ENCODE results near the gene HSPE1.
"Not testable (repeated sequence)": the region's sequence is repeated elsewhere in the genome, so short reads cannot be mapped to it uniquely, and the experiment has no call there.

Gene HSPE1

DNA sequence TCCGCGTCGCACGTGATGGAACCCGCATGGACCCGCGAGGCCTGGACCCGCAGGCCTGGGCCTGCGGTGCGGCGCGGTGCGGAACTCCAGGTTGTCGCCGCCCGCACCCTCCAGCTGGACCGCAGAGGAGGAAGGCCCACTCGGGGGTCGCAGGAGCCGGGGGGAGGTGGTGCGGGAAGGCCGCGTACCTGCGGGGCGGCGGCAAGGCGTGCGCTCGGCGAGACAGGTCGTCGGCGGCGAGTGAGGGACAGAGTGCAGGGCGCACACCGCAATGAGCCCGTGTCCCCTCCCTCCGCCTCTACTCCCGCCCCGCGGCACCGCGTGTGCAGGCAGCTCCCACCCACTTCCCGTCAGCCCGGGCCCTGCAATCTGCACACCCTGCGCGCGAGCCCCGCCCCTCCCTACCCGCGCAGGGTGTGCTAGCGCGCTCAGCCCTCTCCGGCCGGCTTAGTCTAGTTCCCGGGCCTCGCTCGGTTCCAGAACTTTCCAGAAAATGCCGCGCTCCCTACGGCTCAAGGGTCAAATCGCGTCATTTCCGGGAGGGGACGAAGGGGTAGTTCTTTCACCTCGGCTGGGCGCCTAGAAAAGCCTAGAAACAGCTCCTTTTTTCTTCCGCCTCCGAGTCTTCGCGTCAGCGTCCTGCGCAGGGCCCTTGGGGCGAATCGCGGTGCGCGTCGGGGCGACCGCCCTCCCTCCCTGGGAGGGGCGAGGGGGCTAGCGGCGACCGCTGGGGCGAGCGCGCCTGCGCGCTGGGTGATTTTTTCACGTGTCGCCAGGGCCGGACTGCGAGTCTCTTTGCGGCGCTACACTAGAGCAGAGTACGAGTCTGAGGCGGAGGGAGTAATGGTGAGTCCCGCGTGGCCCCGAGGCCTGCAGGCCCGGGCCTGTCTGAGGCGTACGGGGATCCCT is at the start of gene HSPE1, which contains the start of gene HSPD1:
Gene HSPE1, plus strand, starts transcription at position 786 of the 909 bp plus-strand sequence. Its CDS starts 58 bp downstream, at position 844.
Gene HSPD1, minus strand, starts transcription at position 247 of the 909 bp plus-strand sequence. CDS start 992 bp downstream, outside the sequence.
- H3K9me3 Mint-ChIP-seq: no peaks in the 10 kb centered on the region
- peak; percentile 98 to 99 for DNase-seq
- H3K4me3 Mint-ChIP-seq: peak within 1 kb of the TSS; percentile 88 to 100
- H3K4me1 Mint-ChIP-seq: peaks cover 71% of the 10 kb centered on the region
- H3K27ac Mint-ChIP-seq: peak within 1 kb of the TSS; percentile 98 to 99
- peak; percentile 91 for ATAC-seq
- H3K27me3 Mint-ChIP-seq: no peaks in the 10 kb centered on the region

DNA sequence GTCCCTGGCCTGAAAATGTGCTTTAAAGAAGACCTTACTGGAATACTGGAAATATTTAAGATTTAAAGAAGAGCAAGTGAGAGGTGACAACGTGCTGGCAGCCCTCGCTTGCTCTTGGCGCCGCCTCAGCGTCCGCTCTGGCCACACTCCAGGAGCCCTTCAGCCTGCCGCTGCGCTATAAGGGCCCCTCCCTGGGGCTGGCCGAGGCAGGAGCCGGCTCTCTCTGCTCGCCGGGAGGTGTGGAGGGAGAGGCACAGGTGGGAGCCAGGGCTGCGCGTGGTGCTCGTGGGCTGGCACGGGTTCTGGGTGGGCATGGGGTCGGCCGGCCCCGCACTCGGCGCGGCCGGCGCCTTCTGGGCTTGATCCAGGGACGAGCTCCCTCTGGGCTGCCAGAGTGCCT is 49.7 kb upstream of the HSPE1 start:
- Mint-ChIP-seq H3K27ac (no peak overlapping the region), H3K4me3 (no peak overlapping the region), H3K27me3 (no peaks in the 10 kb centered on the region), H3K4me1 (peaks cover 20% of the 10 kb centered on the region), H3K9me3 (no peaks in the 10 kb centered on the region)
- DNase-seq (no peak), ATAC-seq (no peak)

DNA sequence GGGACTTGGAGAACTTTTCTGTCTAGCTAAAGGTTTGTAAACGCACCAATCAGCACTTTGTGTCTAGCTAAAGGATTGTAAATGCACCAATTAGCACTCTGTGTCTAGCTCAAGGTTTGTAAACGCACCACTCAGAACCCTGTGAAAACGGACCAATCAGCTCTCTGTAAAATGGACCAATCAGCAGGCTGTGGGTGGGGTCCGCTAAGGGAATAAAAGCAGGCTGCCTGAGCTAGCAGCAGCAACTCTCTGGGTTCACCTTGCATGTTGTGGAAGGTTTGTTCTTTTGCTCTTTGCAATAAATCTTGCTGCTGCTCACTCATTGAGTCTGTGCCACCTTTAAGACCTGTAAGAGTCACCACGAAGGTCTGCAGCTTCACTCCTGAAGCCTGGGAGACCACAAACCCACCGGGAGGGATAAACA is 49.2 kb upstream of the HSPE1 start:
- H3K4me1 Mint-ChIP-seq: peaks cover 20% of the 10 kb centered on the region
- not testable (repeated sequence) for H3K27ac Mint-ChIP-seq, ATAC-seq, H3K27me3 Mint-ChIP-seq, DNase-seq, H3K9me3 Mint-ChIP-seq, H3K4me3 Mint-ChIP-seq

DNA sequence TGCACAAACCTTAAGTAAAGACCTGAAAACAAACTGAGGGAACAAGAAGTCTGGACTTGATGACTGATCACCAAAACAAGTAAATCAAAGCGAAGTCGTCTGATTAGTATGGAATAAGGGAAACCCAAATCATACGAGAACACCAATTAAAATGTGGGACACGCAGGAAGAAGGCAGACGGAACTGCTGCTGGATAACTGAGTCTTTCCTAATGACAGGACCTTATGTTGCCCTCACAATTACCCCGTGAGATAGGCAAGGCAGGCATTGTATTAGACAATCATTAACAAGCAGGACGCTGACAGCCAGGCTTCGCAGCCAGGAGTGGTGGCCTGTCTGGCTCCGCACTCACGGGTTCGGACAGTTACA is 47.4 kb upstream of the HSPE1 start:
- DNase-seq (no peak), ATAC-seq (no peak)
- peak overlapping the region; percentile 98 to 99 for H3K4me3 Mint-ChIP-seq
- H3K9me3 Mint-ChIP-seq: no peaks in the 10 kb centered on the region
- H3K27me3 Mint-ChIP-seq: no peaks in the 10 kb centered on the region
- H3K4me1 Mint-ChIP-seq: peaks cover 34% of the 10 kb centered on the region
- H3K27ac Mint-ChIP-seq: peak overlapping the region; percentile 100

DNA sequence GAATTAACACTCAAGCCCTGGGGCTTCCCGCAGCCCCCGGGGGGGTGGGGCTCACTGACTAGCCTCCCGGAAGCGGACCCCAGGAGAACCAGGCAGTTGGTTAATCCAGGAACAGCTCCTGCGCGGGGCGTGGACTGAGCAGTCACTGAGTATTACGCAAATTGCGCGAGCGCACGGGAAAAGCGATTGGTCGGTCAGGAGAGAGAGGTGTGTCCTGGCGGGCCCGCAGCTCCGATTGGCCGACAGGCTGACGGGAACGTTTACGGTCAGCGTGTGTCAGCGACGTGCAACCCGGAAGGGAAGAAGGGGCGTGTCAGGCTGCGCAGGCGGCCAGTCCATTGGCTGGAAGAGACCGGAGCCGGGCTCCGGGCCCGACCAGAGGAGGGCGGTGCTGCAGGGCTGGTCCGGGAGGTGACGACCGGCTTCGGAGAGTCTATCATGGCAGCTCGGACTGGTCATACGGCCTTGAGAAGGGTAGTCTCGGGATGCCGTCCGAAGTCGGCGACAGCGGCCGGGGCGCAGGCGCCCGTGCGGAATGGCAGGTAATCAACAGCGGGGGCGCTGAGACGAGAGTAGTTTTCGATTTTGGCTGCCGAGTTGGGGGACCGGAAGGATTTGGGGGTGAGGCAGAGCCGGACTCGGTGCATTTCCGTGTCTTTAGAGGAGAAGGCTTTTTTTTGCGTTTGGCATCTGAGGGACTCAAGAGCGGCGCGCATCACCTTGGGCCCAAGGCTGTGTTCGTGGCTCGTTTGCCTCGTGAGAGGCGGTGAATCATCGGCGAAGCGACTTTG is 46.9 kb upstream of the HSPE1 start, which contains the start of gene COQ10B:
Gene COQ10B, plus strand, starts transcription at position 430 of the 791 bp plus-strand sequence. Its CDS starts 9 bp downstream, at position 439.
- Mint-ChIP-seq H3K4me1 (peaks cover 38% of the 10 kb centered on the region), H3K27ac (peak within 1 kb of the TSS; percentile 100), H3K4me3 (peak within 1 kb of the TSS; percentile 98 to 99), H3K27me3 (no peaks in the 10 kb centered on the region), H3K9me3 (no peaks in the 10 kb centered on the region)
- ATAC-seq: peak; percentile 93
- DNase-seq: peak; percentile 98 to 99

DNA sequence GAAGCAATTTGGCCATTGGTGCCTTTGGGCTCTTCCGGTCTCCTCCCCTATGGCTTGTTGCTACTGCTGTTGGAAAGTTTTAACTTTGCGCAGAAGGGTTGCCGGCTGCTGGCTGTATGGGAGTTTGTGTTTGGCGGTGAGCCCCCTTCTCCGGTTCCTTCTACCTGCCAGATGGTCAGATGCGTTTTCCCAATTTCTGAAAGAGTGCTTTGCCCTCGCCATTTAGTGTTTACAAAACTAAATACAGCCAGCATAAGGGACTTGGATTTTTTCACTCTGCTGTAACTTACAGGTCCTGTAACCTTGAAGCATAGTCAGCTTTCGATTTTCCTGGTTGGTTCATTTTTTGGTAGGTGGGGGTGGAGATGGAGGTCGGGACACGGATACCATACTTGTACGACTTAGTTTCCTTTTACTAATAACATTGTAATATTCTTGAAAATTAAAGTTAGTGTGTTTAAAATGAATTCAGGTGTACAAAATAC is 46.2 kb upstream of the HSPE1 start:
- no peaks in the 10 kb centered on the region for H3K27me3 Mint-ChIP-seq
- peak; percentile 73 for ATAC-seq
- H3K27ac Mint-ChIP-seq: peak overlapping the region; percentile 100
- H3K4me1 Mint-ChIP-seq: peaks cover 44% of the 10 kb centered on the region
- no peak for DNase-seq
- H3K4me3 Mint-ChIP-seq: peak overlapping the region; percentile 98 to 99
- H3K9me3 Mint-ChIP-seq: no peaks in the 10 kb centered on the region

DNA sequence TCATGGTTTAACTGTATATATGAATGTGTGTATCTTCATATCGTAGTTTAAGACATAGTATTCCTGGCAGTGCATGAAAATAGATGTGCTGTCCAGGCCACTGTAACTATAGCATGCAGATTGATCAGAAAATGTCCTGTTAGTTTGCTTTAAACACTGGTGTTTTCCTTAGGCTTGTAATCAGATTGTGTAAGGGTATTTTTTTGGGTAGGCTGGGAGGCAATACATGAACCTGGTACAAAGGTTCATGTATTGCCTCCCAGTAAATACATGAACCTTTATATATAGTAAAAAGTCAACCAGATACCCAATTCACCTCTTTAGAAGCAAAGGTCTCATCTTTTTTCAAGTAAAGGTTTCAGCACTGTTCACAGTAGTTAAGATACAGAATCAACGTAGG is 45.3 kb upstream of the HSPE1 start:
- no peaks in the 10 kb centered on the region for H3K27me3 Mint-ChIP-seq
- peak overlapping the region in 1 of 2 donors; percentile 52 for H3K27ac Mint-ChIP-seq

DNA sequence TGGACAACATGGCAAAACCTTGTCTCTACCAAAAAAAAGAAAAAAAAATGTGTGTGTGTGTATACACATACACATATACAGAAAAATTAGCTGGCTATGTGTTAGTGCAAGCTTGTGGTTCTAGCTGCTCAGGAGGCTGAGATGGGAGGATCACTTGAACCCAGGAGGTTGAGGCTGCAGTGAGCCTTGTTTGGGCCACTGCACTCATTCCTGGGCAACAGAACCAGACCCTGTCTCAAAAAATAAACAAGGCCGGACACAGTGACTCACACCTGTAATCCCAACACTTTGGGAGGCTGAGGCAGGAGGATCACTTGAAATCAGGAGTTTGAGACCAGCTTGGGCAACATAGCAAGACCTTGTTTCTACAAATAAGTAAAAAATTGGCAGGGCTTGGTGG is 44.8 kb upstream of the HSPE1 start:
- ATAC-seq (no peak), DNase-seq (no peak)
- no peaks in the 10 kb centered on the region for H3K9me3 Mint-ChIP-seq
- H3K27me3 Mint-ChIP-seq: no peaks in the 10 kb centered on the region
- H3K4me3 Mint-ChIP-seq: peak overlapping the region in 1 of 2 donors; percentile 9
- peak overlapping the region in 1 of 2 donors; percentile 2 for H3K27ac Mint-ChIP-seq
- H3K4me1 Mint-ChIP-seq: peaks cover 44% of the 10 kb centered on the region

More for the DNA sequence above, 45.3 kb upstream of the HSPE1 start:
- no peak for ATAC-seq
- peaks cover 44% of the 10 kb centered on the region for H3K4me1 Mint-ChIP-seq
- DNase-seq: no peak
- H3K4me3 Mint-ChIP-seq: peak overlapping the region; percentile 98 to 99
- no peaks in the 10 kb centered on the region for H3K9me3 Mint-ChIP-seq

DNA sequence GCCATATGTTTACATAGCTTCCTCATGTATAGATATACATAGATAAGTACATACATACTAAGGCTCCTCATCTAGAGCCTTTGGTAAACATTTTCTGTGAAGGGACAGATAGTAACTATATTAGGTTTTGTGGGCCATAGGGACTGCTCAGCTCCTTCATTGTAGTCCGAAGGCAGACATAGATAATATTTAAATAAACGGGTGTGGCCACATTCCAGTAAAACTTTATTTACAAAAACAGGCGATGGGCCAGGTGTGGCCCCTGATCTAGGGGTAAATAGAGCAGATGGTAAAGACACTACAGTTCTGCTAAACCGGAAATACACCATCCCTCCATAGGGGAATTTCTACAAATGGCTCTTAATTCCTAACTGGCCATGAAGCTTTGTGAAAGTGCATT is 39.5 kb upstream of the HSPE1 start:
- DNase-seq (no peak), ATAC-seq (no peak)
- peak overlapping the region in 1 of 2 donors; percentile 73 for H3K27ac Mint-ChIP-seq
- no peaks in the 10 kb centered on the region for H3K9me3 Mint-ChIP-seq
- H3K27me3 Mint-ChIP-seq: no peaks in the 10 kb centered on the region
- no peak overlapping the region for H3K4me3 Mint-ChIP-seq
- H3K4me1 Mint-ChIP-seq: peaks cover 25% of the 10 kb centered on the region

DNA sequence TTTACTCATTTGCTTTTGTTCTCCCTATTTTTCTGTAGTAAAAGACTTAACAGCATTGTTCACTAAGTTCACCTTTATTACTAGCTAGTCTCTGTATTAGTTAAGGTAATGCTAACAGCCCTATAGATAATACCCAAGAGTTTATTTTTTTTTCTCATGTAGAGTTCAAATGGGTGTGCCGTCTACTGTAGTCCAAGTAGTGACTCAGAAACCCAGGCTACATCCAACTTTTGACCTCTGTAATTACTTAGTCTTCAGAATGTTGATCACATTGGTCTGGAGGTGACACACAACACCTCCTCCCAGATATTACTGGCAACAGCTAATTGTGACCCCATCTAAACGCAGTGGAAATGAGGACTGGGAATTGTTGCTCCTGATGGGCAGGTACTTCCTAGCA is 39.1 kb upstream of the HSPE1 start:
- Mint-ChIP-seq H3K27ac (peak overlapping the region in 1 of 2 donors; percentile 73), H3K9me3 (no peaks in the 10 kb centered on the region), H3K4me3 (no peak overlapping the region), H3K4me1 (peaks cover 24% of the 10 kb centered on the region), H3K27me3 (no peaks in the 10 kb centered on the region)
- ATAC-seq: no peak
- no peak for DNase-seq

DNA sequence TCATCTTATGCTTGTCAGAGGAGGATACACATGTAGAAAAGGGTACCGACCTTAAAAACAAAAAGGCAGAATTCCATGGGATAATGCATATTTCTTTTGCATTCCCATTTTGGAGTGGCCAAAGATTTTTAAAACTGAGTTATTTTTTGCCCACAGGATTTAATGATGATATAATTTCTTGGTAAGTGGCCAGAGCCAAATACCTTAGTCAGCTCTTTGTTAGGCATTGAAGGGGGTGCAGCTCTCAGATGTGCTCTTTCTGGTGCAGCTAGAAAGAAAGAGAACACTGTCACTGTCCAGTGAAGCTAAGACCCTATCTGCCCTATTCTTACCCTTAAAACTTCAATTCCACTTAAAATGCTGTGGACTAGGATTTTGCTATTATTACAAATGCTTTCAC is 36.0 kb upstream of the HSPE1 start:
- Mint-ChIP-seq H3K27ac (no peak overlapping the region), H3K27me3 (no peaks in the 10 kb centered on the region), H3K9me3 (no peaks in the 10 kb centered on the region), H3K4me1 (no peaks in the 10 kb centered on the region), H3K4me3 (no peak overlapping the region)
- DNase-seq (no peak), ATAC-seq (no peak)

DNA sequence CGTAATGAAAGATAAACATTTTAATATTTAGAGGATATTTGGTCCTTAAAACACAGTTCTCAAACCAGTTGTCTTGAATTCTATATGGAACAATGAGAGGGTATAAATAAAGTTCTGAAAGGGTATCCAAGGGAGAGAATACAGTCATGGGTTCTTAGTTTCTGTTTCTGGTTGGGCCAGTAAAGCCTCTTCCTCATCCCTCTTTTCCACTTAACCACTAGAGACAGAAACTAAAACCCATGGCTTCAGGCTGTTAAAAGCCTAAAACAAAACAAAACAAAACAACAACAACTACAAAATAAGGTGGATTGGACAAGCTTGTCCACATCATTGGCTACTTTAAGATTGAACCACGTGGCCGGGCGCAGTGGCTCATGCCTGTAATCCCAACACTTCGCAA is 28.0 kb upstream of the HSPE1 start:
- no peaks in the 10 kb centered on the region for H3K9me3 Mint-ChIP-seq
- no peak overlapping the region for H3K27ac Mint-ChIP-seq
- H3K4me3 Mint-ChIP-seq: no peak overlapping the region
- DNase-seq (no peak), ATAC-seq (no peak)
- no peaks in the 10 kb centered on the region for H3K27me3 Mint-ChIP-seq
- H3K4me1 Mint-ChIP-seq: no peaks in the 10 kb centered on the region

DNA sequence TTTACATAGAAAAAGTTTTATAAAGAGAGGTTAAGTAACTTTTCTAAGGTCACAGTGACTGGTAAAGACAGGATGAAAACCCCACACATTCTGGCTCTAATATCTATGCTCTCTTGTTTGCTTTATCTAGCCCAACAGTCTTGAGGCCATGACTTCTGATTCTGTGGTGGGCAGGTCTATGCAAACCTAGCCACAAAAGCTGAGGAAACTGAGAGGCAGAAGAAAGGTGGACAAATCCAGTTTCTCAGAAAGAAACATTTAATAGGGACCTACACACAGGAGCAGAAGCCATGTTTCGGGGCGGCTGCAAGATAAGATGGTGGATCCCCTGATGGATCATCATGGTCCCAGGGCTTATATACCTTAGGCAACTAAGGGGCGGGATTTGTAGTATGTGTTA is 22.4 kb upstream of the HSPE1 start:
- ATAC-seq (no peak), DNase-seq (no peak)
- Mint-ChIP-seq H3K9me3 (no peaks in the 10 kb centered on the region), H3K4me1 (no peaks in the 10 kb centered on the region), H3K27ac (no peak overlapping the region), H3K4me3 (no peak overlapping the region), H3K27me3 (no peaks in the 10 kb centered on the region)

DNA sequence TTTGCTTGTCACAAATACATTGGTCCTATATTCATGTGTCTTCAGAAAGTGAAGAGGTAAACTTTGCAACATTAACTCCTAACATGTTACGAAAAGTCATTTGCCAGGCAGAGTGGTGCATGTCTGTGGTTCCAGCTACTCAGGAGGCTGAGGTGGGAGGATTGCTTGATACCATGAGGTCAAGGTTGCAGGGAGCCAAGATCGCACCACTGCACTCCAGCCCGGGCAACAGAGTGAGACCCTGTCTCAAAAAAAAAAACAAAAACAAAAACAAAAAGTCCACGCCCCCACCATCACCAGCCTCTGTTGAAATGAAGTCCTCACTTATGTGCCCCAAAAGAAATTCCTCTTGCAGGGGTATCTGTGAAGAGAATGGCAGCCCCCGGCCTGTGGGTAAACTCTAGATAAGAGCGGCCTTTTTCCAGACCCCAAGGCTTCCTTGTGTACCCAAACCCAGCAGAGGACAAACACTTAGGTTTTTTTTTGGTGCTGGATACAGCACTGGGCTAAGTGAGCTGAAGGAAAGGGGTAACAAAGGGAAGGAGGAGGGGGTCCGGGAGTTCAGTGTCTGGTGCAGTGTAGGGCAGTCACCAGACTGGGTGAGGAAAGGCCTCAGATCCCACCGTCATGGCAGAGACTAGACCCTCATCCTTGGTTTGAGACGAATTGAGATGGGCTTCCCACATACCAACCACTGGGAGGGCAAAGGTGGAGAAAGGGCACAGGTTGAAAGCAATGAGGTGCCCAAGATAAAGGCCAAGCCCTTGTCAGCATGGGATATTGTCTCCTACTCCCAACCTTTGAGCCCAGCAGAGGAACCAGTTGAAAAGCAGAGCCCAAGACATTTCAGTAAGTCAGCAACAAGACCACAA is 19.8 kb upstream of the HSPE1 start:
- DNase-seq (no peak), ATAC-seq (peak; percentile 8)
- H3K9me3 Mint-ChIP-seq: peaks cover under 1 to 8% of the 10 kb centered on the region in 2 donors
- H3K27ac Mint-ChIP-seq: no peak overlapping the region
- no peaks in the 10 kb centered on the region for H3K27me3 Mint-ChIP-seq
- no peak overlapping the region for H3K4me3 Mint-ChIP-seq
- H3K4me1 Mint-ChIP-seq: no peaks in the 10 kb centered on the region

DNA sequence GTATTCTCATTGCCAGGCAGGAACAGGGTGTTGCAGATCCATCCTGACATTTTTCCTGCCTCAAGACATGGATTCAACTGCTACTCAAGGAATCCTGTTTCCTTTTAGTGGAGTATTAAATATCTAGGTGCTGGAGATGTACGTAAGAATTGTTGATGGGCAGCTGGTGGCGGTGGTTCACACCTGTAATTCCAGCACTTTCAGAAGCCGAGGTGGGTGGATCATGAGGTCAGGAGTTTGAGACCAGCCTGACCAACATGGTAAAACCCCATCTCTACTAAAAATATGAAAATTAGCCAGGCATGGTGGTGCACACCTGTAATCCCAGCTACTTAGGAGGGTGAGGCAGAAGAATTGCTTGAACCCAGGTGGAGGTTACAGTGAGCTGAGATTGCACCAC is 15.9 kb upstream of the HSPE1 start:
- H3K4me3 Mint-ChIP-seq, H3K27ac Mint-ChIP-seq, H3K4me1 Mint-ChIP-seq, H3K9me3 Mint-ChIP-seq, H3K27me3 Mint-ChIP-seq: not testable (repeated sequence)
- DNase-seq: peak in 1 of 2 donors; percentile 35
- ATAC-seq: peak; percentile 12

Data from stimulated activated naive CD8-positive, alpha-beta T cell treated with anti-CD3 and anti-CD28 coated beads, Interleukin-15, amount 100 ng/mL, for 72 hours (primary cell).